Keratinocyte (primary cell): Measurements from ENCODE around the gene INTS1.

ENCODE experiments used
- CTCF ChIP-seq, 3 experiments: IDR thresholded peaks in 1 of 3; conservative IDR thresholded peaks in 1 of 3; optimal IDR thresholded peaks in 1 of 3; 2 replicates in 2 of 3; 3 replicates in 1 of 3; pipeline versions ENCODE3 to v1.5.1; 2011; ENCODE audit warnings: low read length in 3 of 3, mild to moderate bottlenecking in 3 of 3, moderate library complexity in 2 of 3, control low read depth in 1 of 3, inconsistent platforms in 1 of 3; ENCODE audit not compliant: insufficient read depth in 2 of 3; ENCODE audit errors: extremely low read depth in 1 of 3
- EZH2 ChIP-seq: IDR thresholded peaks from one replicate; pipeline ENCODE4 v1.6.1; 2012; ENCODE audit warnings: inconsistent platforms, mild to moderate bottlenecking, low read length, moderate library complexity

DNA sequence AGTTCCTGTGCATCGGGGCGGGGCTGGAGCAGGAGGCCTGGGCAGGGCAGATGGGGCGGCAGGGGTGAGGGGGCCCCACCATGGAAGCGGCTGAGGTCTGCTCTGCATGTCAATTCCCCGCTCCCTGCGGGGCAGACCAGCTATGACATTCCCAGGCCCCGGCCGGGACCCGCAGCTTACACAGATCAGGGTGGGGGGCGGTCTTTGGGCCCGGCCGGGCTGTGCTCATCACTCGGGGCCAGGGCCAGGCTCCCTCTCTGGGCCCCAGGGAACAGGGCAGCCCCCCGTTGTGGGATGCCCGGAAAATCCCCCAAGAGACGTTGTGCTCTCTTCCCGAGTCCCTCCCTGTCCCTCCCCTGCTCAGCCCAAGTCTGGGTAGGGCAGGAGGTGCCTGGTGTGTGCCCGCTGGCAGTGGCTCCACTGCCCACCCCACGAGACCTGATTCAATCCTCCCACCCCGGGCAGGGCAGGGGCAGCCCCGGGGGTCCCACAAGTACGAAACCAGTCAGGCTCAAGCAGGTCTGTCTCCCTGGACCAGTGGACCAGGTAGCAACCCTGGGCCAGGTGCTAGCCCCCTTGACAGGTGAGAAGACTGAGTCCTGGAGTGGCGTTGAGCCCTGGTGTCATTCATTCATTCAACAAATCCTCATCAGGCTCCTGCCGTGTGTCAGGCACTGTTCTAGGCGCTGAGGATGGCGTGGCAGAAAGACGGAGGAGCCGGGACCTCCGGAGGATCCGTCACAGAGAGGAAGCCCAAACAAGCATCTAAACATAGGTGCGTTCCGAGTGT is 73.9 kb downstream of the INTS1 start:
- TF ChIP-seq EZH2 = no peak
- TF ChIP-seq CTCF (optimal IDR thresholded peaks at IDR 0.05 in 1 of 3, IDR thresholded peaks at IDR 0.05 in 1 of 3, conservative IDR thresholded peaks at IDR 0.05 in 1 of 3; ENCODE audit: extremely low read depth in 1 of 3, insufficient read depth in 2 of 3, low read length in 3 of 3) = no peak
